GM23338 (cell line): ENCODE measurements around the gene PRR22.

ENCODE experiments used
- EZH2 ChIP-seq: fragments of 200-600 bp; sonication (generic); IDR thresholded peaks from one replicate; pipeline ENCODE4 v1.8.0; 2017; ENCODE audit warnings: antibody characterized with exemption, mild to moderate bottlenecking, low read depth; ENCODE audit not compliant: unreplicated experiment
- POLR2AphosphoS5 ChIP-seq: IDR thresholded peaks from 2 replicates; pipeline ENCODE4 v1.6.1; 2016; ENCODE audit warnings: antibody characterized with exemption, low read depth
- TF ChIP-seq, protein P1 (sequence below), 2 experiments: fragments of 200-600 bp in 1 of 2; sonication (generic) in 1 of 2; conservative IDR thresholded peaks; 2 replicates each; pipeline versions ENCODE4 v1.5.1 to v1.6.1; 2016 to 2017; ENCODE audit warnings: antibody characterized with exemption in 2 of 2, low read depth in 2 of 2, mild to moderate bottlenecking in 2 of 2, moderate library complexity in 1 of 2

DNA sequence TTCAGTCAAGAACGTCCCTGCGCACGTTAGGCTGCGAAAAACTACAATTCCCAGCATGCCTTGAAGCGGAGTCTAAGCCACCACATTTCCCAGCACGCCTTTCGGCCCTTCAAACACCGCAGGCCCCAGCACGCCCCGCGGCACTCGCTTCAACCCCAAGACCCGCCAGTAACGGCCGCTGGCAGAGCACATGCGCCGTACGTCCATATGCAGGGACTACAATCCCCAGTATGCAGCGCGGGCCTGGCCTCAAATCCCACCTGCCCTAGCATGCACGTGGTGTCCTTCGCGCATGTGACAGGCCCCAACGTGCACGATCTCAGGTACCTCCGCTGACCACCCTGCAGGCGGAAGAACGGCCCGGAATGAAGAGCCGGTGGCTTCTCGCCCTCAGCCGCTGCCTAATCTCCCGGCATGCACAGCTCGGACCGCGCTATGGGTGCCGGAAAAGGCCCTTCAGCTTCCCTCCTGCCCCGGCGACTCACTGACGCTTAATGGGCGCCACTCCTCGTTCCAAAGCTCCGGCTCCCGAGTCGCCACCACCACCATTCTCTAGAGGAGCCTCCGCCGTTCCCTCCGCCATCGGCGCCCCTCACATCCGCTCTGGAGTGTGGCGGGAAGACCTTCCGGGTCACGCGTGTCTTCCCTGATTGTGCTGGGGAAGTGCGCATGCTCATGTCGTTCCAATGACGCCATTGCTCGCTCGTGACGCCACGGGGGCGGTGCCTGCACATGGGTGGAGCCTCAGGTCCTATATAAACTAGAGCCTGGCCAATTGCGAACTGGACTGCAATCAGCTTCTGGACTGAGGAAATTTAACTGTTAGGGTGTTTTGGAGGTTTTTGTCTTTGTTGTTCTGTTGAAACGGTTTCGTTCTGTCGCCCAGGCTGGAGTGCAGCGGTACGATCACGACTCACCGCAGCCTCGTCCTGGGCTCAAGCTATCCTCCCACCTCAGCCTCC, 6.3 kb upstream of the PRR22 start, which contains the start of gene DUS3L:
- TF ChIP-seq, protein P1, sequence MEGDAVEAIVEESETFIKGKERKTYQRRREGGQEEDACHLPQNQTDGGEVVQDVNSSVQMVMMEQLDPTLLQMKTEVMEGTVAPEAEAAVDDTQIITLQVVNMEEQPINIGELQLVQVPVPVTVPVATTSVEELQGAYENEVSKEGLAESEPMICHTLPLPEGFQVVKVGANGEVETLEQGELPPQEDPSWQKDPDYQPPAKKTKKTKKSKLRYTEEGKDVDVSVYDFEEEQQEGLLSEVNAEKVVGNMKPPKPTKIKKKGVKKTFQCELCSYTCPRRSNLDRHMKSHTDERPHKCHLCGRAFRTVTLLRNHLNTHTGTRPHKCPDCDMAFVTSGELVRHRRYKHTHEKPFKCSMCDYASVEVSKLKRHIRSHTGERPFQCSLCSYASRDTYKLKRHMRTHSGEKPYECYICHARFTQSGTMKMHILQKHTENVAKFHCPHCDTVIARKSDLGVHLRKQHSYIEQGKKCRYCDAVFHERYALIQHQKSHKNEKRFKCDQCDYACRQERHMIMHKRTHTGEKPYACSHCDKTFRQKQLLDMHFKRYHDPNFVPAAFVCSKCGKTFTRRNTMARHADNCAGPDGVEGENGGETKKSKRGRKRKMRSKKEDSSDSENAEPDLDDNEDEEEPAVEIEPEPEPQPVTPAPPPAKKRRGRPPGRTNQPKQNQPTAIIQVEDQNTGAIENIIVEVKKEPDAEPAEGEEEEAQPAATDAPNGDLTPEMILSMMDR (conservative IDR thresholded peaks at IDR 0.05; ENCODE audit: low read depth in 2 of 2) = no peak
- TF ChIP-seq EZH2 (no peak), POLR2AphosphoS5 (peak; percentile 60; the same call in 1 of the 2 replicates)
